ENCODE measurements around the gene PPP4R4.

PPP4R4 gene

GRCh38 chr14:94282991-94283723, 109.0 kb downstream of the PPP4R4 start:
- no peak for DNase-seq

- DNase-seq: no peak
Observed at GRCh38 chr14:94284221-94284620, 110.1 kb downstream of the PPP4R4 start.

- DNase-seq: no peak
Observed at GRCh38 chr14:94285158-94285557, 111.0 kb downstream of the PPP4R4 start.

GRCh38 chr14:94288610-94289465, 114.7 kb downstream of the PPP4R4 start:
- DNase-seq: no peak

DNA sequence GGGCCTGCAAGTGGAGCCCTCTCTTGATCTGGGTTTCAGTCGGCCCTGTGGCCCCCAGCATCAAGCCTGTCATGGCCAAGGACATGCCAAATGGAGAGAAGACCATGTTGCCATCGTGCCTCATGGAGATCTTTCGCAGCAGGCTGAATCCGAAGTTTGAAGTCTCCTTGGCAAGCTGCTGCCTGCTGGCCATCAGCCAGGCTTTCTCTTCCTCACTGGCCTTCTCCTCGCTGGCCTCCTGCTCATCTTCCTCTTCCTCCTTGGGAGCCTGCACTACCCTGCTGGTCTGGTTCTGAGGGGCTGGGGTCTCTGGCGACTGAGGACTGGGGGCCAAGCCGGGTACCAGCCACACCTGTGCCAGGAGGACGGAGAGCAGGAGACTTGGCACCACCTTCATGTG, 116.1 kb downstream of the PPP4R4 start:
- no peak for DNase-seq

- DNase-seq: no peak
Observed at GRCh38 chr14:94291159-94291905, 117.2 kb downstream of the PPP4R4 start.

DNA sequence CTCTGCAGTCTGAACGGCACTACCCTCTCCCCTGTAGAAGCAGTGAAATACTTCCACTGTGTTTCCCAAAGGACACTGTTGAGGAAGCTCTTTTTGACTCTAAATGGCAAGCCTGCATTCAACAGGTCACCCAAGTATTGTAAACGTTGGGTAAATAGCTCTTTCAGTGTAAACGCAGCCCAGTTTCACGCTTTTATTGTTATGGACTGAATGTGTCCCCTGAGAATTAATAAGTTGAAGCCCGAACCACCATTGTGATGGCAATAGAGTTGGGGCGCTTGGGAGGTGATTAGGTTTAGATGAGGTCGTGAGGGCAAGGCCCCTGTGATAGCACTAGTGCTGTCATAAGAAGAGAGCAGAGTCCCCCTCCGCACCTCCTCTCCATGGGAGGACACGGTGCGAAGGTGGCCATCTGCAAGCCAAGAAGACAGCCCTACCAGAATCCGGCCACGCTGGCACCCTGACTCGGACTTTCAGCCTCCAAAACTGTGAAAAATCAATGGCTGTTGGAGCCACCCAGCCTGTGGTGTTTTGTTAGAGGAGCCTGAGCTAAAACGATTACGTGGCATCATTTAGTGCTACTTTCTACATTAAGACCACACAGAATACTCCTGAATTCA, 117.9 kb downstream of the PPP4R4 start:
- no peak for DNase-seq

GRCh38 chr14:94292526-94292871, 118.4 kb downstream of the PPP4R4 start:
- no peak for DNase-seq

- DNase-seq: no peak
Observed at GRCh38 chr14:94292872-94293577, 118.9 kb downstream of the PPP4R4 start, which contains the start of gene SERPINA10. Gene SERPINA10 (minus strand): TSS chr14:94293268. CDS start chr14:94290593, 2,675 bp downstream.

- DNase-seq: no peak
Observed at GRCh38 chr14:94293578-94293924, 119.4 kb downstream of the PPP4R4 start.

DNA sequence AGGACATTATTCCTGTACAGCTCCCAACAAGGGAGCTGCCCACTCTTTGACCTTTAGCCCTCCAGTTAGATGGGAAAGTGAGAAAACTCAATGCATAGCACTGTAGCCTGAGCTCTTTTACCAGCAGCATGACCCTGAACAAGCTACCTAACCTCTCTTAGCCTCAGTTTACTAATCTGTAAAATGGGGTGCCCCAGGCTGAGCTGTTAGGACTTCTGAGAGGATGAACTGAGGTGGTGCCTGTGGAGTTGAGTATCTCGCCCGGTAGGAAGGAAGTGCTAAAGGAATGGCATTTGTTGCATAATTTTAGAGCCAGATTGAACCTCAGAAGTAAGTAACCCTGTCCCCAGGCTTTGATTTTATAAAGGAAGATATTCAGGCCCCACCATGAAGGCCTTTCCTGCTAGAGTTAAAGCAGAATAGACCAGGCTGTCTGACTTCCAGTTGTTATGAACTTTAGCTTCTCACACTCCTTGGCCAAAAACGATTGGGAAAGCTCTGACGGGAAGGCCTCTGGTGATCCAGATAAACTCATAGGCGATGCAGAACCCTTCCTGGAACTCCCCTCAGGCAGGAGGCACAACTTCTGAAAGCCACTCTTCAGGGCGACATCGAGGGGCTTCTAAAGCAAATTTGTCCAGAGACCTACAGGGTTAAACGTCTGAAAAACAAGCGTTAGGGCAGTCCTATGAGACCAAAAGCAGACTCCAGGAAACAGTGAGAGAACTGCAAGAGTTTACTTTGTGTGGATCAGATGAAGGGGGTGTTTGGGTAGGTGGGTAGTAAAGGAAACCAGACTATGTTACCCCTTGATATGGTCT, 121.4 kb downstream of the PPP4R4 start:
- DNase-seq: no peak

DNA sequence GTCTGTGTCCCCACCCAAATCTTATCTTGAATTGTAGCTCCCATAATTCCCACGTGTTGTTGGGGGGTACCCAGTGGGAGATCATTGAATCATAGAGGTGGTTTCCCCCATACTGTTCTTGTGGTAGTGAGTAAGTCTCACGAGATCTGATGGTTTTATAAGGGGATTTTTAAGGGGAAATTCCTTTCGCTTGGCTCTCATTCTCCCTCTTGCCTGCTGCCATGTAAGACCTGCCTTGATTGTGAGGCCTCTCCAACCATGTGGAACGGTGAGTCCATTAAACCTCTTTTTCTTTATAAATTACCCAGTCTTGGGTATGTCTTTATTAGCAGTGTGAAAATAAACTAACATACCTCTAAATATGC, 122.0 kb downstream of the PPP4R4 start:
- DNase-seq: peak; percentile 23 to 48

GRCh38 chr14:94298130-94298529, 124.0 kb downstream of the PPP4R4 start:
- DNase-seq: no peak

- no peak for DNase-seq
Observed at GRCh38 chr14:94303111-94303510, 129.0 kb downstream of the PPP4R4 start.

- DNase-seq: no peak
Observed at GRCh38 chr14:94304243-94304642, 130.1 kb downstream of the PPP4R4 start.

- no peak for DNase-seq
Observed at GRCh38 chr14:94305620-94306019, 131.5 kb downstream of the PPP4R4 start.

DNA sequence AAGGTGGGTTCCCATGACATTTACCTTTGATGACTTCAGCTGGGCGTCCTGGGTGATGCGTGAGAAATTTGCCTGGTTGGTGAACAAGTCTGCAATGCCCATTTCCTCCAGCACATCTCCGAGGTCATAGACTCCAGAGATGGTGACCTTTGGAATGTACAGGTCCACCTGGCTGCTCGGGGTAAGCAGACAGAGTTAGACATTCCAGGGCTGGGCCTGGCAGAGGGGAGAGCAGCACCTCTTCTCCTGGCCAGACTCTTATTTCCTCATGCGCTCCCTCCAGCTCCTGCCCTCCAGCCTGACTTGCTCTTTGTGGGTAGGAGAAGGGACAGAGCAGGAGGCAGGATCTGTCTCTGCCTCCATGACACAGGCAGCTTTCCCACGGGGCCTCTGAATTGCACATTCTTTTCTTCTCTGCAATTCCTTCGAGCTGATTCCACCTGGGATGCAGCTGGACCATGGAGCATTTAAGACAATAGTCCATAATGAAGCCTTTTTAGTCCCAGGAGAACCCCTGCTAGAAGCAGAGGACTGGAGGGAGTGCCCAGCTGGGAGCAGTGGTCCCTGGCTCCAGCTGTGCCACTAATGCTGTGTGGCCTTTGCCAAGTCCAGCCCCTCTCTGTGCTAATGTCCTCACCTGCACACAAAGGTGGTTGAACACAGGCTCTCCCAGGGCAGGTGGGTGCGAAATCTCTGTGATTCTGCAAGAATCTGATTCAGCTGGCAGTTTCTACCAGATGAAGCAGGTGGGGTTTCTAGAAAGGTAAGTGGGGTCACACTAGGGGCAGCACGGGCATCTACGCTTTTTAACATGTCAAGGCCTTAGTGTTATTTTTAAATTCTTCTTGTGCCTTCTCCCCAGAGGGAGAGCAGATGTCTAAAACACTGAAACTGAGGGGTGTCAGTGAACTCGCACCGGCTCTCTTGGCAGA, 132.2 kb downstream of the PPP4R4 start:
- no peak for DNase-seq

GRCh38 chr14:94307410-94307992, 133.4 kb downstream of the PPP4R4 start:
- peak in 1 of 2 donors; percentile 58 for DNase-seq

GRCh38 chr14:94309721-94310120, 135.6 kb downstream of the PPP4R4 start:
- no peak for DNase-seq

DNA sequence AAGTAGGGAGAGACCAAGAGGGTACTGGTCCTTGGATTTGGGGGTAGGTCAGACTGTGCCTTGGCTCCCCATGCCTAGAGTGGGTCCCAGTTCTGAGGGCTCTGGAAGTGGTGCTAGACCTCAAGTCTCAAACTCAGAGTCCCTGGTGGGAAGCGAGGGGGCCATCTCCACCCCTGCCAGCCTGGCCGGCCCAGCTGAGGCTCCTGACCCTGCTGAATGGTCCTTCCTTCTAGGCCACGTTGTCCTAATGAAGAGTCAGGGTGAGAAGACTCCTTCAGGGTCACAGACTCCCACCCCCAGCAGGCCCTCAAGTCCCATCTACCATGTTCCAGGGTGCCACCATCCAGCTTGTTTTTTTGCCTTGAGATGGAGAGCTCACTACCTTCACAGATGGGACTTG, 136.1 kb downstream of the PPP4R4 start:
- no peak for DNase-seq

All from inflammatory macrophage treated with lipopolysaccharide for 1 hour (primary cell).